HepG2 (cell line): ENCODE results near the gene SLC29A2. TPM values are rescaled to one million over a fixed set of nuclear protein-coding genes. Genes with fewer than 3 reads are reported as not detected.

ENCODE experiments used
- ATAC-seq: fragments of 200-7000 bp; cut with Tn5 transposase; 3 replicates; pipeline ENCODE4 v1.9.1; 2020; ENCODE audit warnings: mild to moderate bottlenecking, moderate library complexity
- BruUV-seq: library from RNA; stranded (reverse); fragments of 400-500 nt; replicated peaks from 2 replicates; lab custom pipeline; 2021; lab: Mats Ljungman, UMichigan
- CTCF ChIA-PET: fragments of 300-600 bp; formaldehyde crosslinking; extraction: SDS; loops from one replicate; lab custom pipeline; 2021; ENCODE audit warnings: low total read pairs, inconsistent platforms, low intra/inter-chr PET ratio; lab: Yijun Ruan, JAX
- POLR2A ChIA-PET: fragments of 350-600 bp; sonication (Branson Sonifier 250); formaldehyde crosslinking; loops from one replicate; lab custom pipeline; 2020; ENCODE audit warnings: antibody characterized with exemption, inconsistent platforms; lab: Yijun Ruan, JAX
- DNase-seq: peaks from one replicate; pipeline ENCODE4 v3.0.0-alpha.2; 2015; ENCODE audit warnings: low spot score
- FAIRE-seq: peaks from 3 replicates; lab custom pipeline; 2011; peaks lifted over from hg19 to GRCh38; lab: Jason Lieb, UNC
- H2AFZ ChIP-seq: one replicate; pipeline ENCODE4 v1.6.1; 2011; ENCODE audit warnings: low read length, inconsistent platforms
- H3K27ac ChIP-seq: fragments of 300-600 bp; 3 replicates; pipeline ENCODE4 v1.8.0; 2011; ENCODE audit warnings: mixed run types, mild to moderate bottlenecking, mixed read lengths, low read length, inconsistent platforms; ENCODE audit not compliant: insufficient read depth; ENCODE audit errors: extremely low read length
- H3K27me3 ChIP-seq, 2 experiments: fragments of 200-600 bp in 1 of 2; 2 replicates in 1 of 2; 3 replicates in 1 of 2; pipeline versions ENCODE4 v1.6.0 to v1.8.0; 2011; ENCODE audit warnings: low read length in 2 of 2, mild to moderate bottlenecking in 2 of 2, moderate library complexity in 2 of 2, inconsistent platforms in 1 of 2; ENCODE audit not compliant: insufficient read depth in 2 of 2, control insufficient read depth in 1 of 2
- H3K36me3 ChIP-seq, 2 experiments: fragments of 200-600 bp in 1 of 2; replicated peaks in 1 of 2; 2 replicates in 1 of 2; 3 replicates in 1 of 2; pipeline versions ENCODE4 v1.5.1 to v1.8.0; 2011; ENCODE audit warnings: low read length in 2 of 2, inconsistent platforms in 1 of 2; ENCODE audit not compliant: insufficient read depth in 2 of 2, control insufficient read depth in 1 of 2
- H3K4me1 ChIP-seq: 2 replicates; pipeline ENCODE4 v1.5.1; 2012; ENCODE audit warnings: low read length, inconsistent platforms; ENCODE audit not compliant: insufficient read depth
- H3K4me2 ChIP-seq: 2 replicates; pipeline ENCODE4 v1.6.0; 2011; ENCODE audit warnings: low read depth, low read length, inconsistent platforms
- H3K4me3 ChIP-seq, 3 experiments: fragments of 200-600 bp in 1 of 3; sonication (generic), shearing (Covaris generic) in 1 of 3; replicated peaks in 1 of 3; 2 replicates each; pipeline ENCODE4 v1.5.1; 2011 to 2016; ENCODE audit warnings: low read length in 3 of 3, inconsistent platforms in 2 of 3, low read depth in 2 of 3, mild to moderate bottlenecking in 2 of 3, control low read depth in 1 of 3, mixed read lengths in 1 of 3; ENCODE audit not compliant: insufficient read depth in 1 of 3
- H3K79me2 ChIP-seq: one replicate; pipeline ENCODE4 v1.6.1; 2011; ENCODE audit warnings: low read length, inconsistent platforms; ENCODE audit not compliant: insufficient read depth
- H3K9ac ChIP-seq: 2 replicates; pipeline ENCODE4 v1.6.0; 2011; ENCODE audit warnings: mild to moderate bottlenecking, low read depth, low read length, inconsistent platforms; ENCODE audit not compliant: insufficient read depth
- H3K9me3 ChIP-seq: 2 replicates; pipeline ENCODE4 v1.5.1; 2012; ENCODE audit warnings: mild to moderate bottlenecking, low read length
- H4K20me1 ChIP-seq: 2 replicates; pipeline ENCODE4 v1.6.0; 2011; ENCODE audit warnings: inconsistent platforms, mild to moderate bottlenecking, low read length, moderate library complexity; ENCODE audit not compliant: insufficient read depth
- GABPA ChIP-seq, 2 experiments: IDR thresholded peaks; 2 replicates each; pipeline ENCODE4 v1.6.1; 2011 to 2016; ENCODE audit warnings: low read depth in 2 of 2, low read length in 1 of 2, missing biosample characterization in 1 of 2, missing genetic modification characterization in 1 of 2
- ZBTB40 ChIP-seq, 2 experiments: fragments of 450-650 bp in 1 of 2; sonication (generic) in 1 of 2; formaldehyde crosslinking in 1 of 2; IDR thresholded peaks; 2 replicates each; pipeline versions ENCODE4 v1.6.1 to v1.8.0; 2016 to 2022; ENCODE audit warnings: antibody characterized with exemption in 1 of 2, mild to moderate bottlenecking in 1 of 2, missing genetic modification reagents in 1 of 2
- WGBS: methylation state at CpG from one replicate; pipeline ENCODE4 v1.1.6; 2017; ENCODE audit warnings: low lambda C conversion rate; 5-methylcytosine and 5-hydroxymethylcytosine counted together
- in situ Hi-C: cut with HindIII; loops from 2 replicates; pipeline ENCODE4 v1.10.0; 2017; ENCODE audit warnings: low pct_unique_long_range_greater_than_20kb; ENCODE audit not compliant: extremely low pct_ligation_motif_present
- intact Hi-C: fragments of 100-400 bp; cut with micrococcal nuclease; formaldehyde crosslinking; loops from one replicate; pipeline ENCODE4 v1.10.0; 2022; ENCODE audit not compliant: unreplicated experiment
- polyA plus RNA-seq, 8 experiments: library from polyadenylated mRNA; depleted of rRNA in 3 of 8; stranded (reverse) in 7 of 8; unstranded in 1 of 8; fragments of >200 nt; fragmentation: Illumina TruSeq in 4 of 8; extraction: Trizol in 4 of 8; gene quantifications; 2 replicates each; pipeline versions ENCODE4 v1.2.1 to v1.2.3, GENCODE V29; 2011 to 2016; ENCODE audit warnings: low read depth in 4 of 8, missing spikeins in 1 of 8, mixed read lengths in 1 of 8; ENCODE audit not compliant: insufficient read depth in 1 of 8
- total RNA-seq, 5 experiments: library from RNA; depleted of rRNA; stranded (reverse); fragments of >200 nt; fragmentation: Illumina TruSeq; extraction: Trizol; gene quantifications; 2 replicates each; pipeline ENCODE4 v1.2.3, GENCODE V29; 2016; ENCODE audit warnings: low read depth in 1 of 5

SLC29A2 gene
- total and polyA plus RNA-seq, 2 of the 13 experiments (the other 11 are each of a cell fraction or from before 2014, with no cell fraction given) = 0.63 to 0.66 TPM

- no peaks in the 10 kb centered on the region for H3K9me3 ChIP-seq
- H3K4me3 ChIP-seq = no peak overlapping the region
- H3K4me2 ChIP-seq = no peak overlapping the region
- no peak overlapping the region for H2AFZ ChIP-seq
- ChIA-PET CTCF (no interaction called here), POLR2A (no interaction called here)
- DNase-seq = no peak
- in situ Hi-C loops = loop anchor here (25.0 kb wide), 1 partner anchor 422 kb away; the partner anchor contains the start of gene RCE1
- no peaks in the 10 kb centered on the region for H3K79me2 ChIP-seq
- H3K36me3 ChIP-seq = no peaks in the 10 kb centered on the region
- intact Hi-C loops = no loop called here
- no peak overlapping the region for H3K27ac ChIP-seq
- no peak for ATAC-seq
- TF ChIP-seq ZBTB40 (IDR thresholded peaks at IDR 0.05) (no peak), ZBTB40 (CRISPR knock-in tag; IDR thresholded peaks at IDR 0.05) (peak; percentile 52; the same call in 1 of the 2 replicates), GABPA (IDR thresholded peaks at IDR 0.05; ENCODE audit: low read depth, low read length) (no peak), GABPA (CRISPR knock-in tag; IDR thresholded peaks at IDR 0.05; ENCODE audit: low read depth) (no peak)
- H3K27me3 ChIP-seq = peaks cover 2 to 41% of the 10 kb centered on the region in 2 experiments; a peak in 4 of 5 replicates
- FAIRE-seq = no peak
- no peak overlapping the region for H3K9ac ChIP-seq
- no peaks in the 10 kb centered on the region for H3K4me1 ChIP-seq
- peaks cover 10% of the 10 kb centered on the region for H4K20me1 ChIP-seq
- 0% methylated on average over 2 of the region's 2 CpGs for WGBS
- BruUV-seq = no TSS peak
These were observed 43.9 kb upstream of the SLC29A2 start for GRCh38 chr11:66415423-66415822.
